Smooth muscle cell (in vitro differentiated cells): ENCODE data around the gene KRTAP4-7. TPM values are rescaled to one million over a fixed set of nuclear protein-coding genes. Genes with fewer than 3 reads are reported as not detected.
"Not testable (repeated sequence)": the region's sequence is repeated elsewhere in the genome, so short reads cannot be mapped to it uniquely, and the experiment has no call there.

Source experiments
- DNase-seq: peaks from one replicate; lab custom pipeline; 2025; ENCODE audit not compliant: unreplicated experiment; lab: John Stamatoyannopoulos, UW
- H2AFZ ChIP-seq: fragments of 200-600 bp; sonication (generic); 2 replicates; pipeline ENCODE4 v1.6.0; 2016; ENCODE audit warnings: antibody characterized with exemption, low read depth, mild to moderate bottlenecking
- H3F3A ChIP-seq: fragments of 200-600 bp; sonication (generic); 2 replicates; pipeline ENCODE4 v1.6.0; 2017; ENCODE audit warnings: antibody characterized with exemption, low read depth
- H3K27ac ChIP-seq: fragments of 200-600 bp; sonication (generic); 2 replicates; pipeline ENCODE4 v1.5.1; 2016; ENCODE audit warnings: low read depth, mild to moderate bottlenecking
- H3K27me3 ChIP-seq: fragments of 200-600 bp; sonication (generic); 2 replicates; pipeline ENCODE4 v1.6.1; 2016; ENCODE audit warnings: low read depth, mild to moderate bottlenecking
- H3K36me3 ChIP-seq: fragments of 200-600 bp; sonication (generic); 2 replicates; pipeline ENCODE4 v1.5.1; 2016; ENCODE audit warnings: low read depth
- H3K4me1 ChIP-seq: fragments of 200-600 bp; sonication (generic); 2 replicates; pipeline ENCODE4 v1.5.1; 2016; ENCODE audit warnings: low read depth
- H3K4me2 ChIP-seq: fragments of 200-600 bp; sonication (generic); 2 replicates; pipeline ENCODE4 v1.6.0; 2016; ENCODE audit warnings: mild to moderate bottlenecking
- H3K4me3 ChIP-seq: fragments of 200-600 bp; sonication (generic); 2 replicates; pipeline ENCODE4 v1.5.1; 2016; ENCODE audit warnings: mild to moderate bottlenecking
- H3K79me2 ChIP-seq: fragments of 200-600 bp; sonication (generic); 2 replicates; pipeline ENCODE4 v1.6.0; 2016; ENCODE audit warnings: low read depth, mild to moderate bottlenecking
- H3K9ac ChIP-seq: fragments of 200-600 bp; sonication (generic); 2 replicates; pipeline ENCODE4 v1.6.0; 2016; ENCODE audit warnings: low read depth
- H3K9me3 ChIP-seq: fragments of 200-600 bp; sonication (generic); replicated peaks from 2 replicates; pipeline ENCODE4 v1.5.1; 2016; ENCODE audit warnings: low read depth
- H4K20me1 ChIP-seq: fragments of 200-600 bp; sonication (generic); 2 replicates; pipeline ENCODE4 v1.6.0; 2016; ENCODE audit warnings: low read depth
- WGBS: methylation state at CpG from one replicate; pipeline ENCODE4 v1.1.7; 2016; ENCODE audit warnings: low lambda C conversion rate; 5-methylcytosine and 5-hydroxymethylcytosine counted together
- polyA plus RNA-seq: library from polyadenylated mRNA; unstranded; fragments of >200 nt; fragmentation: Nextera tagmentation; extraction: Ambion mirVana; gene quantifications from 2 replicates; pipeline ENCODE4 v1.2.1, GENCODE V29; 2016
- total RNA-seq: library from RNA; depleted of rRNA; stranded (reverse); fragments of >200 nt; gene quantifications from 2 replicates; pipeline ENCODE4 v1.2.3, GENCODE V29; 2014
- TF ChIP-seq, protein P1 (sequence below): fragments of 200-600 bp; sonication (generic); IDR thresholded peaks from 2 replicates; pipeline ENCODE4 v1.5.1; 2017; ENCODE audit warnings: borderline replicate concordance, mild to moderate bottlenecking, antibody characterized with exemption; ENCODE audit not compliant: insufficient read depth, poor library complexity, severe bottlenecking

KRTAP4-7 gene
- total and polyA plus RNA-seq, 2 experiments from 2014 or later = not detected

DNA sequence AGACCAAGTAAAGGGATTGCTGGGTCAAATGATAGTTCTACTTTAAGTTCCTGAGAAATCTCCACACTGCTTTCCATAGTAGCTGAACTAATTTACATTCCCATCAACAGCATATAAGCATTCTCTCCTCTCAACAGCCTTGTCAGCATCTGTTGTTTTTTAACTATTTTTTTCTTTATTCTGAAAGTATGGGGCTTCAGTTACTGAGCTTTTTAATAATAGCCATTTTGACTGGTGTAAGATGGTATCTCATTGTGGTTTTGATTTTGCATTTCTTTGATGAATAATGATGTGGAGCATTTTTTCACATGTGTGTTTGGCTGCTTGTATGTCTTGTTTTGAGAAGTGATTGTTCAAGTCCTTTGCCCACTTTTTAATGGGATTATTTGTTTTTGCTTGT, 31.4 kb upstream of the KRTAP4-7 start:
- Histone ChIP-seq H3K27me3 (no peaks in the 10 kb centered on the region), H4K20me1 (no peaks in the 10 kb centered on the region), H3K4me3 (no peak overlapping the region), H3K27ac (no peak overlapping the region), H3K9me3 (no peaks in the 10 kb centered on the region), H3K36me3 (no peaks in the 10 kb centered on the region), H3K79me2 (no peaks in the 10 kb centered on the region), H3K9ac (no peak overlapping the region), H3F3A (no peaks in the 10 kb centered on the region), H2AFZ (no peak overlapping the region), H3K4me1 (peaks cover 4% of the 10 kb centered on the region), H3K4me2 (no peak overlapping the region)
- TF ChIP-seq, protein P1, sequence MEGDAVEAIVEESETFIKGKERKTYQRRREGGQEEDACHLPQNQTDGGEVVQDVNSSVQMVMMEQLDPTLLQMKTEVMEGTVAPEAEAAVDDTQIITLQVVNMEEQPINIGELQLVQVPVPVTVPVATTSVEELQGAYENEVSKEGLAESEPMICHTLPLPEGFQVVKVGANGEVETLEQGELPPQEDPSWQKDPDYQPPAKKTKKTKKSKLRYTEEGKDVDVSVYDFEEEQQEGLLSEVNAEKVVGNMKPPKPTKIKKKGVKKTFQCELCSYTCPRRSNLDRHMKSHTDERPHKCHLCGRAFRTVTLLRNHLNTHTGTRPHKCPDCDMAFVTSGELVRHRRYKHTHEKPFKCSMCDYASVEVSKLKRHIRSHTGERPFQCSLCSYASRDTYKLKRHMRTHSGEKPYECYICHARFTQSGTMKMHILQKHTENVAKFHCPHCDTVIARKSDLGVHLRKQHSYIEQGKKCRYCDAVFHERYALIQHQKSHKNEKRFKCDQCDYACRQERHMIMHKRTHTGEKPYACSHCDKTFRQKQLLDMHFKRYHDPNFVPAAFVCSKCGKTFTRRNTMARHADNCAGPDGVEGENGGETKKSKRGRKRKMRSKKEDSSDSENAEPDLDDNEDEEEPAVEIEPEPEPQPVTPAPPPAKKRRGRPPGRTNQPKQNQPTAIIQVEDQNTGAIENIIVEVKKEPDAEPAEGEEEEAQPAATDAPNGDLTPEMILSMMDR = no peak
- DNase-seq = no peak

DNA sequence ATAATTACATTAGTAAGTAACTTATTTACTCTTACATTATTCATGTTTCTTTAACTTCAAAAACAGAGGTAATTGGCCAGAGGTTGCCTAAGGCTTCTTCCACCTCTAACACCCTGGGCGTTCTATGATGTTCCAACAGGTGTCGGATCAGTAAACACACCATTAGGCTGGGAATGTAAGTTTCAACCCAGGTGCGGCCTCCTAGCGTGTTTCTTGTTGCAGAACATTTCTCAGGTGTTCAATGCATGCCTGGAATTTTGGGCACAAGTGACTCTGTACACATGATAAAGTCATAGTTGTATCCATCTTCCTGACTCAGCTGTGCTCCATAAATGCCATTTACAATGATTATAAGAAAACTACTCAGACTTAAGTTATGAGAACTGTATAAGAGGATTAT, 29.9 kb upstream of the KRTAP4-7 start:
- TF ChIP-seq, protein P1 = no peak
- Histone ChIP-seq H3K27me3 (no peaks in the 10 kb centered on the region), H3K4me1 (no peaks in the 10 kb centered on the region), H3K4me2 (no peak overlapping the region), H3K9me3 (no peaks in the 10 kb centered on the region), H3F3A (no peaks in the 10 kb centered on the region), H3K9ac (no peak overlapping the region), H3K79me2 (no peaks in the 10 kb centered on the region), H3K4me3 (no peak overlapping the region), H4K20me1 (no peaks in the 10 kb centered on the region), H3K36me3 (no peaks in the 10 kb centered on the region), H3K27ac (no peak overlapping the region), H2AFZ (no peak overlapping the region)
- WGBS = 74% methylated on average over 4 of the region's 4 CpGs
- no peak for DNase-seq

DNA sequence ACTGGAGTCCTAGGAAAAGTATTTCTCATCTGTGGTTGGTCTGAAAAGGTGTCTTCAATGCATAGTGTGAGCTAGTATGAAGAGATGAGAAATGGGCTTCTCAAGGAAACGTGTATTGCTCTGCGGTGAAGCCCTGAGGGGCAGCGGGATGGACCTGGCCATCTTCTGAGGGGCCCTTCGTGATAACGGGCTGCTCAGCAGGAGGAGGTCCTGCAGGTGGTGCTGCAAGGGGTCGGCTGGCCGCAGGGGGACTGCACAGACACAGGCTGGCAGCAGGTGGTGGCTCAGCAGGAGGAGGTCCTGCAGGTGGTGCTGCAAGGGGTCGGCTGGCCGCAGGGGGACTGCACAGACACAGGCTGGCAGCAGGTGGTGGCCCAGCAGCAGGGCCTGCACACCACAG, 29.4 kb upstream of the KRTAP4-7 start:
- not testable (repeated sequence) for H2AFZ ChIP-seq, H3K4me2 ChIP-seq, H4K20me1 ChIP-seq, H3K27ac ChIP-seq, H3K4me3 ChIP-seq, H3K4me1 ChIP-seq, H3K79me2 ChIP-seq, H3K36me3 ChIP-seq, H3F3A ChIP-seq, DNase-seq, H3K9ac ChIP-seq, H3K9me3 ChIP-seq, H3K27me3 ChIP-seq
- WGBS = 92% methylated on average over 7 of the region's 9 CpGs

DNA sequence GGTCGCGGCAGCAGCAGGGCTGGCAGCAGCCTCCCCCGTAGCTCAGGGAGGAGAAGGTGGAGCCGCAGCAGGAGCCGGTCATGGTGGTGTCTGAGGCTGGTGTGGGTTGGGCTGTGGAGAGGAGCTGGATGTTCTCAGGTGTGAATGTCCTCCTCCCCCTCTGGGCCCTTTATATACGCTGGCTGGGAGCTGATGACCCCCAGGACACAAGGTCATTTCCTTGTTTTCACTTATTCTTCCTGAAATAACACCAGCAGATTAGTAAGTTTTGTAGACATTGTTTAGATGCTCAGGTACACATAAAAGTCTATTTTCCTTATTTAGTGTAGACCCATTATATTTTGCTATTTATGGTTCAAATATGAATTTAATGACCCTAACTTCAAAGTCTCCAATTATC, 28.8 kb upstream of the KRTAP4-7 start, which contains the start of gene KRTAP2-2:
KRTAP2-2 (minus strand) TSS at position 101 of the 400 bp plus-strand sequence; CDS start at position 82, 19 bp downstream.
- H3K9ac ChIP-seq, H4K20me1 ChIP-seq, H3K4me2 ChIP-seq, H3K79me2 ChIP-seq, H3K36me3 ChIP-seq, H3K27ac ChIP-seq, H3K9me3 ChIP-seq, H3K27me3 ChIP-seq, H3K4me3 ChIP-seq, H3F3A ChIP-seq, H3K4me1 ChIP-seq, DNase-seq, H2AFZ ChIP-seq: not testable (repeated sequence)
- 87% methylated on average over 1 of the region's 6 CpGs for WGBS

DNA sequence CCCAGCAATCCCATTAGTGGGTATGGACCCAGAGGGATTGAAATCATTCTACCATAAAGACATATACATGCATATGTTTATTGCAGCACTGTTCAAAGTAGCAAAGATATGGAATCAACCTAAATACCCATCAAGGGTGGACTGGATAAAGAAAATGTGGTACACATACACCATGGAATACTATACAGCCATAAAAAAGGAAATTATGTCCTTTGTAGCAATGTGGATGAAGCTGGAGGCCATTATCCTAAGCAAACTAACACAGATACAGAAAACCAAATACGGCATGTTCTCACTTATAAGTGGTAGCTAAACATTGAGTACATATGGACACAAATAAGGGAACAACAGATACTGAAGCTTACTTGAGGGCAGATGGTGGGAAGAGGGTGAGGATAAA, 26.4 kb upstream of the KRTAP4-7 start:
- WGBS = 95% methylated on average over 1 of the region's 1 CpG
- Histone ChIP-seq H3K4me3 (no peak overlapping the region), H3K4me1 (peaks cover 6% of the 10 kb centered on the region), H3F3A (peaks cover 3% of the 10 kb centered on the region), H2AFZ (no peak overlapping the region), H3K27ac (no peak overlapping the region), H3K79me2 (no peaks in the 10 kb centered on the region), H3K4me2 (no peak overlapping the region), H3K9ac (no peak overlapping the region), H3K36me3 (no peaks in the 10 kb centered on the region), H3K9me3 (no peaks in the 10 kb centered on the region), H3K27me3 (no peaks in the 10 kb centered on the region), H4K20me1 (no peaks in the 10 kb centered on the region)
- no peak for DNase-seq
- TF ChIP-seq, protein P1 = no peak
